GM19438 (cell line): ENCODE measurements around the gene ENG.
"Not testable (repeated sequence)": the region's sequence is repeated elsewhere in the genome, so short reads cannot be mapped to it uniquely, and the experiment has no call there.

ENCODE experiments used
- ATAC-seq: cut with Tn5 transposase; IDR thresholded peaks from one replicate; pipeline ENCODE4 v1.9.1; 2021; ENCODE audit warnings: low read depth; ENCODE audit not compliant: unreplicated experiment

The ENG gene

DNA sequence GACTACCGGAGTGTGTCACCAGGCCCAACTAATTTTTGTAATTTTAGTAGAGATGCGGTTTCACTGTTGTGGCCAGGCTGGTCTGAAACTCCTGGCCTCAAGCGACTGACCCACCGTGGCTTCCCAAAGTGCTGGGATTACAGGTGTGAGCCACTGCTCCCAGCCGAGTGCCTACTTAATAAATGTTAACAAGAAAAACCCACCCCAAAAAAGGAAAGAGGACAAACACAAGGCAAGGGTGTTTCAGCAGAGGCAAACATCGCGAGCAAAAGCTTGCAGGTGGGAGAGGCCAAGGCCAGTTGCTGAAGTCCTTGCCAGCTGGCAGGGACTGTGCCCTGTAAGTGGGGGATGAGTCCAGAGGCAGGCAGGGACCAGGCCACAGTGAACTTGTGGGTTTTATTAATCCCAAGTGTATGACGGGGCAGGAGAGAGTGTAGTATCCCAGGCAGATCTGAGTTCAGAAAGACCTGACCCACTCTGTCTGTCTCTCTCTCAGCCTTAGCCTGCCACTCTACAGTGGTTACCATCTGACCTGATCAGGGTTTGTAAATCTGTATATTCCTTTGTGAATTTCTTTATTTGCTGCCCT is 58.1 kb downstream of the ENG start:
- no peak for ATAC-seq

DNA sequence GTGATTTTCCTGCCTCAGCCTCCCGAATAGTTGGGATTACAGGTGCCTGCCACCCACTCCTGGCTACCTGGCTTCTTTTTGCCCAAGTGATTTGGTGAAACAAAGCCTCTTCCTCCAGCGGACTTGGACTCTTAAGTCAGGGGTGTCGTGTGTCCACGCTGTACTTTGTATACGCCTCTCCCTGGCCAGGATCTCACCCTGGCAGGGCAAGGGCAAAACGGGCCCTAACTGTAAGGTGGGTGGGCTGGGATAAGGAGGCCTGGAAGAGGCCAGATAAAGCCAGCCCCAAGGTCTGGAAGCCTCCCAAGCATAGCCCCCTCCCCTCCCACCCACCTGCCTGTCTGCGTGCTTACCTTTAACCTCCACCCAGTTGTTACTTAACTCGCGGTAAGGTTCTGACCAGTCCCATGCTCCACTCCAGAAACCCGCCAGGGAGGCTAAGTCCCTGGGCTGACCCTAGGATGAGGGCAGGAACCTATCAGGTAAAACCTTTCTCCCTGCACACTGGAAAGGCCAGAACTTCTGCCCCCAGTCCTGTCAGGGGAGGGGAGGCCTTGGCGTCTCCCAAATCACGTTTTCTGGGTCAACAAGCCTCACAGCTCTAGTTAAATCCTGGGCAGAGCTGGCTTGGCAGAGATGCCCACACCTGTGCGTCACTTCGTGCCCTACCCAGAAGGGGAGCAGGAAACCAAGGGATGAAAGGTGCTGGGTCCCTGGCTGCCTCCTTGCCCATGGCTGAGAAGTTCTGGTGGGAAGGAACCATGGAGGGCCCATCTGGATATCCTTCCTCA is 60.3 kb downstream of the ENG start:
- ATAC-seq = no peak

DNA sequence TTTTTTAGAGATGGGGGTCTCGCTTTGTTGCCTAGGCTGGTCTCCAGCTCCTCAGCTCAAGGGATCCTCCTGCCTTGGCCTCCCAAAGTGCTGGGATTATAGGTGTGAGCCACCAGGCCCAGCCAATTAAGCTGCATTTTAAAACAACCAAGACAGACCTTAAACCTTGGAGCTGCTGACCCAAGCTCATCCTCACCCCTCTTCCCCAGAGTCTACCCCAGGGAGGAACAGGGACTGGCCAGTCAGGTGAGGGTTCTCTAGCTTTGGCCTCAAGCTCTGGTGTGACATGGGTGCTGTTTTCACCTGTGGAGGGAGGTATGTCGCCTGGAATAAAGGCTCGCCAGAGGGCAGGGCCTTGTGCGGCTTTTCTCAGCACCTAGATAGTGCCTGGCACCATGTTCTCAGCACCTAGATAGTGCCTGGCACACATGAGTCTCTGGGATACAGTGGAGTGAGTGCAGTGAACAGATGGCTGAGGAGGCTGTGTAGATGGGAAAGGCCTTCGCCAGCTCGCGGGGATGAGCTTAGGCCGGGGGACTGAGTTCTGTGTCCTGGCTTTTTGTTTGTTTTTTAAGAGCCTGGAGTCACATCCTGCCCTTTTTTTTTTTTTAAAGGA is 61.3 kb downstream of the ENG start:
- no peak for ATAC-seq

DNA sequence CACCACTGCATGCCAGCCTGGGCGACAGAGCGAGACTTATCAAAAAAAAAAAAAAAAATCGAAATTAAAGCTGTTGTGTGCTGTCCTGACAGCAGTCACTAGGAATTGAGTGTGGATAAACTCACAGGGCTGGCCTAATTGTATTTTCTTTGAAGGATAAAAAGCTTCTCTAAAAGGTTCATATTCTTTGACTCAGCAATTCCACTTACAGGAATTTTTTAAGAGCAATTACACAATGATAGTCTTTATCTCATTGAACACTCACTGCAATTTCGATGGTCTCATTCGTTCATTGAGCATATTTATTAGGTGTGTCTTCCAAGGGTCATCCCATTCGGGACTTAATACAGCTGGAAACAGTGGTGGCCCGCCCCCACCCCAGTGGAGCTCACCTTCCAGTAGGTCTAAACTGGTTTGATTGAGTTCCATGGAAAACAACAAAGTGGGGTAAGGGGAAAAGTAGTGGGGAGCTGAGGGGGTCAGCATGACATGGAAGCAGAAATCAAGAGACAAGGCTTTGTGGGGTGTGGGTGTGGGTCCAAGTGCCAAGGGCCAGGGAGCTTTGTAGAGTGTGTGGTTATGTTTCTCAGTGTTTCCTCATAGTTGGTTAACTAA is 61.9 kb downstream of the ENG start:
- ATAC-seq = no peak

DNA sequence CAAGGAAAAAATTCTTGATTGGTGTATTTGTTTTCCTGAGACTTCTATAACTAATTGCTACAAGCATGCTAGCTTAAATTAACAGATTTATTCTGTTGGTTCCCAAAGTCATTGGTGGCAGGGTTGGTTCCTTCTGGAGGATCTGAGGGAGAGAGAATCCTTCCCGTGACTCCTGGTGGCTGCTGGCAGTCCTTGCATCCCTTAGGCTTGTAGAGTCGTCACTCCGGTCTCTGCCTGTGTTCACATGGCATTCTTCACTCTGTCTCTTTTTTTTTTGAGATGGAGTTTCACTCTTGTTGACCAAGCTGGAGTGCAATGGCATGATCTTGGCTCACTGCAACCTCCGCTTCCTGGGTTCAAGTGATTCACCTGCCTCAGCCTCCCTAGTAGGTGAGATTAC is 63.4 kb downstream of the ENG start:
- ATAC-seq = no peak

DNA sequence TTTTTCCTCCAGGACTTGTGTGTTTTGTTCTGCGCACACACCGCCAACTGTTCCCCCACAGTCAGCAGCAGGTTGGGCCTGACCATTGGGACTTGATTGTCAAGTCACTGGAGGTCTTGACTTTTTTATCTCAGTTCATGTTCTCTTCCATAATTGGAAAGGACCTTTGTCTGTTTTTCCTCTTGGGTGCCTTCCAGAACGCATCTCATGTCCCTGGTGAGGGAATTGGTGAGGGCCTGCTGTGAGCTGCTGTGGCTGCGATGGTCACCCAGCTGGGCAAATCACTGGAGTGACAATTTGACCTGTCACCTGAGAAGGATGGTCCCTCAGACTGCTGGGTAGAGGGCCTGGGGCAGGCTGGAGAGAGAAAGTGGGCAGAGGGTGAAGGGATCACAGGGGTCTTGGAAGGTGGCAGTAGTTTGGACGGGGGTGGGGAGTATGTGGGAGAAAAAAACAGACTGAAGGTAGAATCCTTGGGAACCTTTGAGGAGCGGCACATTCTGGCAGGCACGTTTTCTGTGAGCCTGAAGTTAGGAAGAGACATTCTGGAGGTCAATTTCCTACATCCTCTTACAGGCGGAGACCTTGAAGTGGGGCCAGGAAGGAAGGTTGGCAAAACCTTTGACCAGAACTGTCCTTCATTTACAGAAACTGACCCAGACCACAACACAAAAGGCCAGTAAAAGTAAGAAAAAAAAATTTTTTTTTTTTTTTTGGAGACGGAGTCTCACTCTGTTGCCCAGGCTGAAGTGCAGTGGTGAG is 64.2 kb downstream of the ENG start:
- ATAC-seq = no peak

DNA sequence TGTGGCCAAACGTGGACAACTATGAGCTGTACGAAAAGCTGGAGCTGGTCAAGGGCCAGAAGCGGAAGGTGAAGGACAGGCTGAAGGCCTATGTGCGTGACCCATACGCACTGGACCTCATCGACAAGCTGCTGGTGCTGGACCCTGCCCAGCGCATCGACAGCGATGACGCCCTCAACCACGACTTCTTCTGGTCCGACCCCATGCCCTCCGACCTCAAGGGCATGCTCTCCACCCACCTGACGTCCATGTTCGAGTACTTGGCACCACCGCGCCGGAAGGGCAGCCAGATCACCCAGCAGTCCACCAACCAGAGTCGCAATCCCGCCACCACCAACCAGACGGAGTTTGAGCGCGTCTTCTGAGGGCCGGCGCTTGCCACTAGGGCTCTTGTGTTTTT is 65.3 kb downstream of the ENG start:
- ATAC-seq = no peak

DNA sequence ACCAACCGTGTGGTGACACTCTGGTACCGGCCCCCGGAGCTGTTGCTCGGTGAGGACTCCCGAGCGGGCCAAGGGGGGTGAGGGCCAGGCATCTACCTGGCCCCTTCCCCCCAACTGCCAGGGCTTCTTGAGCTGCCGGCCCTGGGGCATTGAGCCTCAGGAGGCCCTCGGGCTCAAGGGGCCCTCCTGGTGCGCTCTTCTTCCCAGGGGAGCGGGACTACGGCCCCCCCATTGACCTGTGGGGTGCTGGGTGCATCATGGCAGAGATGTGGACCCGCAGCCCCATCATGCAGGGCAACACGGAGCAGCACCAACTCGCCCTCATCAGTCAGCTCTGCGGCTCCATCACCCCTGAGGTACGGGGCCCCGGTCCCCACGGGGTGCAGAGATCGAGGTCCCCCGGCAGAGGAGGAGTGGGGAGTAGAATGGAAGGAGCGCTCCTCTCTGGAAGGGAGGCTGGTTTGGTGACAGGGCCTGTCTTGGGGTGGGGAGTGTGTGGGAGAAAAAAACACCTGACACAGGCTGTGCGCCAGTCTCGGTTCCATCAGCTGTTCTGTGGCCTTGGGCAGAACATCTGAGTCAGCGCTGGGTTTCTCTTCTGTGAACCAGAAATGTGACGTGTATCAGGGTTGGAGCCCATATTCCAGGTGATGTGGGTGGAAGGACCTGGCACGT is 66.0 kb downstream of the ENG start:
- no peak for ATAC-seq

DNA sequence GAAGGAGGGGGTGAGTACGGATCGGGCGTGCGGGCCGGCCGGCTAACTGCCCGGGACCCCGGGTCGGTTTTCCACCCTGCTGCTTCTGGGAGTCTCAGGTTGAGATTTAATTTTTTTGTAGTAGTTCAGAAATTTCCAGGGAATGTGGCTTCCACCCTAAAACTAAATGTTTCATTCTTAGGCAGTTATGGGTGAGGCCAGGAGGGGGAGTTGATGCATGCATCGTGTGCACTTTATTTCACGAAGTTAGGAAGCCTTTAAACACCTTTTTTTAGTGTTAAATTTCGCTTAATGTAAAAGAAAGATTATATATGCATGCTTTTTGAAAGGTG is 67.7 kb downstream of the ENG start:
- no peak for ATAC-seq

DNA sequence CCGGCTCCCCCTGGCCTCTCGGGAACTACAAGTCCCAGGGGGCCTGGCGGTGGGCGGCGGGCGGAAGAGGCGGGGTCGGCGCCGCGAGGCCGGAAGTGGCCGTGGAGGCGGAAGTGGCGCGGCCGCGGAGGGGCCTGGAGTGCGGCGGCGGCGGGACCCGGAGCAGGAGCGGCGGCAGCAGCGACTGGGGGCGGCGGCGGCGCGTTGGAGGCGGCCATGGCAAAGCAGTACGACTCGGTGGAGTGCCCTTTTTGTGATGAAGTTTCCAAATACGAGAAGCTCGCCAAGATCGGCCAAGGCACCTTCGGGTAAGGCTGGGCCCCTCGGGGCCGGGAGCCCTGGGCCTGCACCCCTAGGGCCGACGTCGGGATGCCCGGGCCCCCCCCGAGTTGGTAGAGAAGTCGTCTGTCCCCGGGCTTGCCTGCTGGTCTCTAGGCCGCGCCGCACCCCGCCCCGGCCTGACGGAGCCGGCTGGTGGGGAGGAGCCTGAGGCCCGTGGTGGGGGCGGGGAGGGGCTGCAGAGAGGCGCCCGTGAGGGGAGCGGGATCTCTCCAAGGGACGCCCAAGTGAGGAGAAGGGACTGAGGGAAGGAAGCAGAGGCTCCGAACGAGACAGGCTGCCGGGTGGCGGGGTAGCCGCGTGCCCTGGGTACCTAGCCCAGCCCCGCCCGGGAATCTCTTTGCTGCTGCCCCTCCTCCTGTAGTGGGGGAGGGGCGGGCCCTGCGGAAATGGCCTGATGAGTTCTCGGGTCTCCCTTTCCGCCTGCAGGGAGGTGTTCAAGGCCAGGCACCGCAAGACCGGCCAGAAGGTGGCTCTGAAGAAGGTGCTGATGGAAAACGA is 68.3 kb downstream of the ENG start, which contains the start of gene CDK9:
Gene CDK9, plus strand, starts transcription at position 102 of the 840 bp plus-strand sequence. Its CDS starts 115 bp downstream, at position 217.
- ATAC-seq = peak; percentile 47

DNA sequence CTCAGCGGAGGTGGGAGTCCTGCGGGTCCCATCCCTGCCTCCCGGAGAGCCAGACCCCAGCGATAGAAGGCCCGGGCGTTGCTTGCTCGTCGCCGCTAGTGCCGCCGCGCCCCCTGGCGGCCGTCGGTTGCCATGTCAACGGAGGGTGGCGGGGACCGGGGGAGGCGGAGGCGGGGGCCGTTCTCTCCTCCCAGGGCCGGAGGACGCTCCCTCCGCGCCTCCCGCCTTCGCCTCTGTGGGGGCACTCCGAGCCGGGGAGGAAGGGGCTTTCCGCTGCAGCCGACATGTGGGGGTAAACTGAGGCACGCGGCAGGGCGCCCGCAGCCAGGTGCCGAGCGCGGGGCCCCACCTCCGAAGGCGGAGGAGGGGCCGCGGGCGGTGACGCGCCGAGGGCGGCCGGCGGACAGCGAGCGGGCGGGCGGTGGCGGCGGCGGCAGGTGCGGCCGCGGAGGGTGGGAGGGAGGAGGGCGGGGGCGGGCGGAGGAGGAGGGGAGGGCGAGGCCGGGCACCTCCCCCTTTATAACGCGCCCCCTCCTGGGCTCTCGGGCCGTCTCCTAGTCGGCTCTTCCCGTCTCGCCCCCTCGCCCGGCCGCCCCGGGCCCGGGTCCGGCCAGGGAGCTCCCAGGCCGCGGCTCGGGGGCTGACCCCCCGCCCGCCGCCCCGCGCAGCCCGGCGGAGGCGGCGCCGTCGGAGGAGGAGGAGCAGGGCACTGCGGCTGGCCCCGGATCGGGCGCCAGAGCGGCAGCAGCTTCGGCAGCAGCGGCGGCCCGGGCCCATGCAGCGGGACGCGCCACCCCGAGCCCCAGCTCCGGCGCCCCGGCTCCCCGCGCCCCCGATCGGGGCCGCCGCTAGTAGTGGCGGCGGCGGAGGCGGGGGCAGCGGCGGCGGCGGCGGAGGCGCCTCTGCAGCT is 69.2 kb downstream of the ENG start:
- peak; percentile 39 for ATAC-seq

DNA sequence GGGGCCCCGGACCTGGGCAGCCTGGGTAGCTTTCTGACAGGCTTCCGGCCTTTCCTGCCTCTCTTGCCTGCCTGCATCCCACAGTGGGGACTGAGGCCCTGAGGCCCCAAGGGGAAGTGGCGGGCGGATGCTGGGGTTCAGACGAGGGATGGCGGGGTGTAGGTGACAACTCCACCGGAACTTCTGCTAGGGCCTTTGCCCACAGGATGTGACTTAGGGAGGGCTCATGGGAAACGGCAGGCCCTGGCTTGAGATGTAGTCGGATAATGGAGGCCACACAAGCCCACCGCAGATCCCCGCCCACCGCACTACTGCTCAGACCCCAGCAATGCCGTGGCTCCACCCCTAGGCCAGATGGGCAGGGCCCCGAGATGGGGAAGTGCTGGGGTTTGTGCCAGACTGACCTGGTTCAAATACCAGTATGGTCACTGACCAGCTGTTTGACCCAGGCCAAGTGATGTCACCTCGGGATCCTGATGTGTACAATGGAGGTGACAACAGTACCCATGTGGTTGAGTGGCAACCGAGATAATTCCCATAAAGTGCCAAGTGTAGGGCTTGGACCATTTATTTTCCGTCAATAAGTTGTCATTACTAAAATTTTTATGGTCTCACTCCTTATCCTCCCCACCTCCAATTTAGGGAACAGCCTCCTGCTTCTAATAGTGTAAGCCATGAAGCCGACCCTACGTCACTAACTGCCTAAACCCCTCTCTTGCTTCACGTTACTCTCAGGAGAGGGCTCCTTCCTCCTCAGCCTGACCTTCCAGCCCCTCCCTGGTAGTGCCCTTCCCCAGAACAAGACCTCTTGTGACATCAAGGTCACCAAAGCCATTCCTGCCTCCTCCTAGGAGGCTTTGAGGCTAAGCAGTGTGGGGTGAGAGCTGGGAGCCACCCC is 71.1 kb downstream of the ENG start:
- no peak for ATAC-seq

DNA sequence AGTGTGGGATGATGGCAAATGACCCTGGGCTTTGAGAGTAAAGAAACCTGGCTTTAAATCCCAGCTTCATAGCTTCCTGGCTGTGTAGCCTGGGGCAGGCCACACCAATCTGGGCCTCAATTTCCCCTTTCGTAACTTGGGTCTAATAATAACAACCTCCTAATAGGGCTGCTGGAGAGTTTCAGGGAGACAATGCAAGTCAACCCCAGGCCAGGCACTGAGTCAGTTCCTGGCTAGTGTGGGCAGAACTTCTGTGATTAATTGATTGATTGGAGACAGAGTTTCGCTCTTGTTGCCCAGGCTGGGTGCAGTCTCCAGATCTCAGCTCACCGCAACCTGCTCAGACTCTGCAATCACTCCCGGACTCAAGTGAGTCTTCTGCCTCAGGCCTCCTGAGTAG is 72.7 kb downstream of the ENG start:
- ATAC-seq = no peak

DNA sequence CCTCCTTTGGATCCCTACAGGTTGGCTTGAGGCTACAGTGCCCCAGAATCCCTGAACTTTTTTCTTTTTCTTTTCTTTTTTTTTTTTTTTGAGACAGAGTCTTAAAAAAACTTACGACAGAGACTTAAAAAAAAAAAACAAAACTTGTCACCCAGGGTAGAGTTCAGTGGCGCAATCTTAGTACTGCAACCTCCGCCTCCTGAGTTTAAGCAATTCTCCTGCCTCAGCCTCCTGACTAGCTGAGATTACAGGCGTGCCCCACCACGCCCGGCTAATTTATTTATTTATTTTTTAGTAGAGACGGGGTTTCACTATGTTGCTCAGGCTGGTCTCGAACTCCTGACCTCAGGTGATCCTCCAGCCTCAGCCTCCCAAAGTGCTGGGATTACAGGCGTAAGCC is 73.5 kb downstream of the ENG start:
- not testable (repeated sequence) for ATAC-seq

DNA sequence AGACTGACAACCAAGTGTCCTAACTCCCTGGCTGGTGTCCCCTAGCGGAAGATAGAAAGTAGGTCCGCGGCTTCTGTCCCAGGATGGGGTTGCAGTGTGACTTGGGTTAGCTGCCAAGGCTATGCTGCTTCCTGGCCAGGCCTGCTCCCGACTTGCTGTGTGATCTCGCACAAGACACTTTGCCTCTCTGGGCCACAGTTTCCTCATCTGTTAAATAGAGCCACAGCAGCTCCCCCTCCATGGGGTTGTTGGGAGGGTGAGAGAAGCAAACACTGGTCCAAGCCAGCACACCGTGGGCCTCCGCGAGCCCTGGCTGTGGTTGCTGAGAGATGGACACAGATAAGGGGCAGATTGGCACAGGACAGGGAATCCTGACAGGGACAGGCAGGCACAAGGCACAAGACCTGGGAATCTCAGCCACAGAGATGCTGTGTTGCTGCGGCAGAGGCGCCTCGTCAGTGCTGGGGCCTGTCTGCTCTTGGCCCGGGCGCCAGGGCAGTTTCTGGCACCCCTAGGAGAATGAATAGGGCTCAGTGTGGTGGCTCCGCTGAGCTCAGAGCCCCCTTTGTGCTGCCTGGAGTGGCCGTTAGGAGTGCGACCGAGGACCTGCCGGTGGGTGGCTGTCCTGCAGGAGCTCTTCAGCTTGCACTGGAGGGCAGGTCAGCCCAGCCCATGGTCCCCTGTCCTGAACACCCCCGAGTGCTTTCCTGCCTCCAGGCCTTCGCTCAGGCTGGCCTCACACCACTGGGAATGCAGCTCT is 74.2 kb downstream of the ENG start:
- ATAC-seq = no peak

DNA sequence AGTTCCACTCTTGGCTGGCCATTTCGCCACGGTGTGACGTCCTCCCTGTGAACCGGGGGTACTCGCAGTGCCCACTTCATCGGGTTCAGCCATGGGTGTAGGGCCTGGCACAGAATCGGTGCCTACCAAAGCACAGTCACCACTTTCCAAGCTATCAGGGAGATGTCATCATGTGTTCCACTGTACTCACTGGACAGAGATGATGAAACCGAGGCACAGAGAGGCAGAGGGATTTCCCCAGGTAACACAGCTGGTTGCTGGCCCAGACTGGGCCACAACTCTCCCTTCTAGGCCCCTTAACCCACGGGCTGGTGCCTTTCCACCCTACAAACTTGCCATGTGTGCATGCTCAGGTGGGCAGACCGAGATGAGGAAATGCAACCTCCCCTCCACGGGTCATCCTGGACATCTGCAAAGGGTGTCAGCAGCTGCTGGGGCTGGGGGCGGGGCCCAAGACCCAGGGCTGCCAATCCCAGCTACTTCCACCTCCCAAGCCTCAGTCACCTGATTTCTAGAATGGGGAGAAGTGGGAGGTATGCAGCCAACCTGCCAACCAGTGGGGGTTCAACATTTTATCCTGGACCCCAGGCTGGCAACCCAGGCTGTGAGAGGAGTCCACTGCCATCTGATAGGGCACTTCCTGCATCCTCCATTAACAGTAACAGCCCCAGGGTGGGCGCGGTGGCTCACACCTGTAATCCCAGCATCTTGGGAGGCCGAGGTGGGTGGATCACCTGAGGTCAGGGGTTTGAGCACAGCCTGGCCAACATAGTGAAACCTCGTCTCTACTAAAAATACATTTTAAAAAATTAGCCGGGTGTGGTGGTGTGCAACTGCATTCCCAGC is 75.1 kb downstream of the ENG start:
- peak; percentile 32 for ATAC-seq
